GM19193 (cell line): ENCODE results near the gene ARMCX6.
A peak's percentile ranks its signal among the peaks of the same experiment; 100 is the strongest.

Experiments used
- POLR2A ChIP-seq: IDR thresholded peaks from 4 replicates; pipeline ENCODE4 v1.6.1; 2011; ENCODE audit not compliant: insufficient read depth, insufficient read length; ENCODE audit errors: extremely low read depth

The ARMCX6 gene

GRCh38 chrX:101617211-101618191 is at the start of gene ARMCX6:
Gene ARMCX6 (minus strand): TSS chrX:101618000. CDS start chrX:101616620, 1,380 bp downstream.
- peak; percentile 58 for TF ChIP-seq POLR2A

GRCh38 chrX:101659601-101660063 is 41.8 kb upstream of the ARMCX6 start, which contains the start of gene ARMCX2:
Gene ARMCX2 (minus strand): TSS chrX:101659850. CDS start chrX:101657588, 2,262 bp downstream.
- TF ChIP-seq POLR2A, result peak; percentile 84

GRCh38 chrX:101658661-101659491 is 41.1 kb upstream of the ARMCX6 start:
- no peak for TF ChIP-seq POLR2A

- no peak for TF ChIP-seq POLR2A
Measured at GRCh38 chrX:101657495-101657894, 39.7 kb upstream of the ARMCX6 start.

GRCh38 chrX:101656817-101657216 is 39.0 kb upstream of the ARMCX6 start:
- no peak for TF ChIP-seq POLR2A

GRCh38 chrX:101655534-101655933 is 37.7 kb upstream of the ARMCX6 start:
- TF ChIP-seq POLR2A, result no peak

GRCh38 chrX:101642093-101642492 is 24.3 kb upstream of the ARMCX6 start:
- no peak for TF ChIP-seq POLR2A

GRCh38 chrX:101639583-101639982 is 21.8 kb upstream of the ARMCX6 start:
- peak; percentile 22 for TF ChIP-seq POLR2A

GRCh38 chrX:101619364-101619763 is 1.6 kb upstream of the ARMCX6 start:
- TF ChIP-seq POLR2A, result no peak

- TF ChIP-seq POLR2A, result no peak
Measured at GRCh38 chrX:101605728-101606127, 12.1 kb downstream of the ARMCX6 start.

GRCh38 chrX:101605146-101605545 is 12.7 kb downstream of the ARMCX6 start:
- TF ChIP-seq POLR2A, result no peak

- TF ChIP-seq POLR2A, result no peak
Measured at GRCh38 chrX:101602077-101602476, 15.7 kb downstream of the ARMCX6 start.

GRCh38 chrX:101595739-101596419 is 21.9 kb downstream of the ARMCX6 start:
- no peak for TF ChIP-seq POLR2A
